PC-3 (cell line): ENCODE results near the gene MEF2C. TPM values are rescaled to one million over a fixed set of nuclear protein-coding genes. Genes with fewer than 3 reads are reported as not detected.

Experiments
- ATAC-seq: fragments of 200-7000 bp; cut with Tn5 transposase; 2 replicates; pipeline ENCODE4 v1.9.1; 2020; ENCODE audit warnings: mild to moderate bottlenecking, moderate library complexity
- BruUV-seq: library from RNA; stranded (reverse); fragments of 400-500 nt; replicated peaks from 2 replicates; lab custom pipeline; 2021; lab: Mats Ljungman, UMichigan
- CTCF ChIA-PET: fragments of 300-600 bp; sonication (Branson Sonifier 250); formaldehyde crosslinking; loops from one replicate; lab custom pipeline; 2022; ENCODE audit warnings: antibody characterized with exemption; lab: Charles Lee
- POLR2A ChIA-PET: fragments of 300-600 bp; sonication (Branson Sonifier 250); formaldehyde crosslinking; loops from one replicate; lab custom pipeline; 2022; ENCODE audit warnings: antibody characterized with exemption; ENCODE audit not compliant: unreplicated experiment; lab: Charles Lee
- DNase-seq: peaks from one replicate; pipeline ENCODE4 v3.0.0-alpha.2; 2015
- H2AFZ ChIP-seq: fragments of 300-600 bp; sonication (generic); 2 replicates; pipeline ENCODE4 v1.6.0; 2016; ENCODE audit warnings: antibody characterized with exemption, low read length
- H3F3A ChIP-seq: fragments of 300-600 bp; sonication (generic); one replicate; pipeline ENCODE4 v1.6.0; 2017; ENCODE audit warnings: antibody characterized with exemption, low read length, control low read depth, mild to moderate bottlenecking; ENCODE audit not compliant: unreplicated experiment
- H3K27ac ChIP-seq: fragments of 300-600 bp; sonication (generic); 2 replicates; pipeline ENCODE4 v1.5.1; 2016; ENCODE audit warnings: mild to moderate bottlenecking, low read length
- H3K27me3 ChIP-seq: fragments of 300-600 bp; sonication (generic); 2 replicates; pipeline ENCODE4 v1.6.1; 2016; ENCODE audit warnings: low read length, mixed read lengths
- H3K36me3 ChIP-seq: fragments of 300-600 bp; sonication (generic); 2 replicates; pipeline ENCODE4 v1.6.1; 2016; ENCODE audit warnings: low read depth, mixed run types, low read length, mixed read lengths
- H3K4me1 ChIP-seq: fragments of 300-600 bp; sonication (generic); 2 replicates; pipeline ENCODE4 v1.5.1; 2016; ENCODE audit warnings: low read length; ENCODE audit not compliant: insufficient read depth
- H3K4me2 ChIP-seq: fragments of 300-600 bp; sonication (generic); 2 replicates; pipeline ENCODE4 v1.6.0; 2016; ENCODE audit warnings: low read length
- H3K4me3 ChIP-seq: fragments of 300-600 bp; sonication (generic); 2 replicates; pipeline ENCODE4 v1.5.1; 2016; ENCODE audit warnings: mild to moderate bottlenecking, low read length, mixed read lengths
- H3K79me2 ChIP-seq: fragments of 300-600 bp; sonication (generic); 2 replicates; pipeline ENCODE4 v1.6.1; 2017; ENCODE audit warnings: low read length, mixed read lengths
- H3K9ac ChIP-seq: fragments of 300-600 bp; sonication (generic); 2 replicates; pipeline ENCODE4 v1.6.0; 2016; ENCODE audit warnings: mild to moderate bottlenecking, low read length
- H3K9me2 ChIP-seq: fragments of 300-600 bp; sonication (generic); replicated peaks from 2 replicates; pipeline ENCODE4 v1.6.1; 2016; ENCODE audit warnings: mixed run types, low read length, mixed read lengths
- H3K9me3 ChIP-seq: fragments of 300-600 bp; sonication (generic); 2 replicates; pipeline ENCODE4 v1.6.1; 2016; ENCODE audit warnings: low read length, mixed read lengths
- H4K20me1 ChIP-seq: fragments of 300-600 bp; sonication (generic); 2 replicates; pipeline ENCODE4 v1.6.1; 2016; ENCODE audit warnings: low read length, mixed read lengths
- CTCF ChIP-seq: fragments of 300-600 bp; sonication (generic); conservative IDR thresholded peaks from 2 replicates; pipeline ENCODE4 v1.5.1; 2017; ENCODE audit warnings: antibody characterized with exemption, low read depth, mild to moderate bottlenecking, low read length
- EZH2 ChIP-seq: fragments of 300-600 bp; sonication (generic); IDR thresholded peaks from one replicate; pipeline ENCODE4 v1.6.1; 2017; ENCODE audit warnings: antibody characterized with exemption, mild to moderate bottlenecking, low read length; ENCODE audit not compliant: unreplicated experiment
- EZH2phosphoT487 ChIP-seq: fragments of 300-600 bp; sonication (generic); IDR thresholded peaks from 2 replicates; pipeline ENCODE4 v1.6.1; 2018; ENCODE audit warnings: mild to moderate bottlenecking, antibody characterized with exemption, low read length, borderline replicate concordance
- intact Hi-C: fragments of 100-400 bp; cut with micrococcal nuclease; formaldehyde crosslinking; loops from 2 replicates; pipeline ENCODE4 v1.9.0; 2023
- total RNA-seq: library from RNA; depleted of rRNA; stranded (reverse); fragments of >200 nt; gene quantifications from 2 replicates; pipeline ENCODE4 v1.2.3, GENCODE V29; 2014

MEF2C gene
- total RNA-seq, 1 experiment from 2014 or later = 8.0 TPM

DNA sequence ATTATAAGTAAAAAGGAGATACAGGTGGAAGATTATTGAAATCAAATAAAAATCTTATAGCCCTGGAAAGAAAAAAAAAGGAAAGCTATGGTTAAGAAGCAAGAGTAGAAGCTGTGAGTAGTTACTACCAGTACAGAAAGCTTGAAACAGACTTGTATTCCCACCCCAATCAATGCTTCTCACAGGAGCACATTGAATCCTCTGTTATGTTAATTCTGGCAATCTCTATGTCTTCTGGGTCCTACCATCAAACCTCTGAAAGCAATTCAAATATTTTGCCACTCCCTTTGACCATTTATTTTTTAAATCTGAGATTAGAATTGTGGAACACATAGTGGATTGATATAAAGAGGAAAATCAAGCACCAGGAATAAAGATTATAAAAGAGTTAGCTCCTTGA is 186.5 kb downstream of the MEF2C start:
- Histone ChIP-seq H3K9me2 (no peaks in the 10 kb centered on the region), H4K20me1 (no peaks in the 10 kb centered on the region), H3K4me3 (no peak overlapping the region), H3K27me3 (no peaks in the 10 kb centered on the region), H2AFZ (no peak overlapping the region), H3F3A (no peaks in the 10 kb centered on the region), H3K9me3 (no peaks in the 10 kb centered on the region), H3K79me2 (no peaks in the 10 kb centered on the region), H3K27ac (no peak overlapping the region), H3K36me3 (no peaks in the 10 kb centered on the region), H3K9ac (no peak overlapping the region), H3K4me2 (no peak overlapping the region), H3K4me1 (peaks cover 14% of the 10 kb centered on the region; the same call in 1 of the 2 replicates)
- ChIA-PET CTCF (no interaction called here), POLR2A (no interaction called here)
- no peak for DNase-seq
- intact Hi-C loops = loop anchor here (10.0 kb wide), 2 partner anchors 802 to 1272 kb away; no protein-coding TSS in a partner anchor
- BruUV-seq = no TSS peak
- no peak for TF ChIP-seq EZH2phosphoT487
- ATAC-seq = no peak

- POLR2A ChIA-PET = no interaction called here
Observed at GRCh38 chr5:88695931-88696330, 187.1 kb downstream of the MEF2C start.

GRCh38 chr5:88695232-88695631 is 187.8 kb downstream of the MEF2C start:
- no peak for TF ChIP-seq EZH2
- TF ChIP-seq EZH2phosphoT487 = no peak
- TF ChIP-seq CTCF = no peak
- intact Hi-C loops = loop anchor here (10.0 kb wide), 2 partner anchors 800 to 1270 kb away; no protein-coding TSS in a partner anchor
- H3K79me2 ChIP-seq = no peaks in the 10 kb centered on the region
- peaks cover 16% of the 10 kb centered on the region; the same call in 1 of the 2 replicates for H3K4me1 ChIP-seq
- H3K27me3 ChIP-seq = no peaks in the 10 kb centered on the region
- no TSS peak for BruUV-seq
- DNase-seq (no peak), ATAC-seq (no peak)
- H2AFZ ChIP-seq = no peak overlapping the region
- H3K4me3 ChIP-seq = no peak overlapping the region
- ChIA-PET CTCF (no interaction called here), POLR2A (no interaction called here)
- H3K9me3 ChIP-seq = no peaks in the 10 kb centered on the region
- H3K4me2 ChIP-seq = no peak overlapping the region
- no peaks in the 10 kb centered on the region for H3K36me3 ChIP-seq
- no peaks in the 10 kb centered on the region for H3K9me2 ChIP-seq
- H3K9ac ChIP-seq = no peak overlapping the region
- no peaks in the 10 kb centered on the region for H3F3A ChIP-seq
- no peak overlapping the region for H3K27ac ChIP-seq
- no peaks in the 10 kb centered on the region for H4K20me1 ChIP-seq

More at GRCh38 chr5:88695931-88696330, 187.1 kb downstream of the MEF2C start:
- intact Hi-C loops = loop anchor here (10.0 kb wide), 2 partner anchors 801 to 1271 kb away; no protein-coding TSS in a partner anchor
- no peaks in the 10 kb centered on the region for H4K20me1 ChIP-seq
- BruUV-seq = no TSS peak
- no peaks in the 10 kb centered on the region for H3K79me2 ChIP-seq
- ATAC-seq (no peak), DNase-seq (no peak)
- no peaks in the 10 kb centered on the region for H3K36me3 ChIP-seq
- H3K4me3 ChIP-seq = no peak overlapping the region
- no peaks in the 10 kb centered on the region for H3K9me2 ChIP-seq
- H3K27ac ChIP-seq = no peak overlapping the region
- TF ChIP-seq EZH2phosphoT487 (no peak), EZH2 (no peak), CTCF (no peak)
- H3K4me1 ChIP-seq = peaks cover 16% of the 10 kb centered on the region; the same call in 1 of the 2 replicates
- no peaks in the 10 kb centered on the region for H3K27me3 ChIP-seq
- CTCF ChIA-PET = no interaction called here
- no peak overlapping the region for H3K4me2 ChIP-seq
- H3K9me3 ChIP-seq = no peaks in the 10 kb centered on the region
- H3K9ac ChIP-seq = no peak overlapping the region
- H2AFZ ChIP-seq = no peak overlapping the region
- no peaks in the 10 kb centered on the region for H3F3A ChIP-seq
